Lower leg skin (tissue), 4 donors: ENCODE results near the gene PEAK1. TPM values are rescaled to one million over a fixed set of nuclear protein-coding genes. Genes with fewer than 3 reads are reported as not detected.

Experiments used
- DNase-seq, 2 donors: peaks; one replicate each; pipeline ENCODE4 v3.0.0-alpha.2; 2019; ENCODE audit warnings: low spot score in 2 of 2
- H3K4me3 ChIP-seq: fragments of 200-600 bp; sonication (generic); 2 replicates; pipeline ENCODE4 v1.5.1; 2017; ENCODE audit warnings: mild to moderate bottlenecking, low read depth; ENCODE audit not compliant: poor library complexity, severe bottlenecking
- POLR2A ChIP-seq, 2 donors: fragments of 450-650 bp; IDR thresholded peaks; one replicate each; pipeline ENCODE4 v1.6.1; 2016 to 2017; ENCODE audit warnings: antibody characterized with exemption in 2 of 2, mild to moderate bottlenecking in 1 of 2, moderate library complexity in 1 of 2
- WGBS, 2 donors: methylation state at CpG; one replicate each; pipeline ENCODE4 v1.1.5; 2018; 5-methylcytosine and 5-hydroxymethylcytosine counted together
- intact Hi-C: fragments of 100-400 bp; cut with DNase I; formaldehyde crosslinking; loops from one replicate; pipeline ENCODE4 v1.15.0; 2023; ENCODE audit warnings: low total_unique reads
- total RNA-seq, 4 donors: library from RNA; depleted of rRNA; stranded (reverse); fragments of >200 nt; gene quantifications; one replicate each; pipeline ENCODE4 v1.1.0, GENCODE V29; 2016
- TF ChIP-seq, protein P1 (sequence below), 3 donors: fragments of 450-650 bp; IDR thresholded peaks; one replicate each; pipeline ENCODE4 v1.5.1; 2016; ENCODE audit warnings: antibody characterized with exemption in 3 of 3, mild to moderate bottlenecking in 3 of 3, moderate library complexity in 2 of 3

The PEAK1 gene
- total RNA-seq, 4 donors from 2014 or later = 23.4 to 38.2 (median 31.0) TPM

DNA sequence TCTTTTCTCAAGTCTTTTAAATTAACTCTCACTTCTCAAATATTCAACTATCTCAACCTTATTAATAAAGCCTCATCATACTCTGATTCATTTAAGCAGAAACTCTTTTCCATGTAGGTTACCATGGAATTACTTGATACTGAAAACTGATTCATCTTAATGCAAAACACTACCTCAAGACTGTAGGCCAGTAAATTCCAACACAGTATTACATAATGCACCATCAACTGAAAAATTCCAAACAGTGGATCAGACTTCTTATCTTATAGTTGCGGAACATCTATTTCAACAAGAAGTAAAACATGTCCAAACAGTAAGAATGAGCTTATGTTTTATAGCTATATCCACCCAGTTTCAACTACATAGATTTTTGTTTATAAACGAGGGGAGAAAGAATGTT is 124.5 kb downstream of the PEAK1 start:
- DNase-seq = no peak
- TF ChIP-seq, protein P1, sequence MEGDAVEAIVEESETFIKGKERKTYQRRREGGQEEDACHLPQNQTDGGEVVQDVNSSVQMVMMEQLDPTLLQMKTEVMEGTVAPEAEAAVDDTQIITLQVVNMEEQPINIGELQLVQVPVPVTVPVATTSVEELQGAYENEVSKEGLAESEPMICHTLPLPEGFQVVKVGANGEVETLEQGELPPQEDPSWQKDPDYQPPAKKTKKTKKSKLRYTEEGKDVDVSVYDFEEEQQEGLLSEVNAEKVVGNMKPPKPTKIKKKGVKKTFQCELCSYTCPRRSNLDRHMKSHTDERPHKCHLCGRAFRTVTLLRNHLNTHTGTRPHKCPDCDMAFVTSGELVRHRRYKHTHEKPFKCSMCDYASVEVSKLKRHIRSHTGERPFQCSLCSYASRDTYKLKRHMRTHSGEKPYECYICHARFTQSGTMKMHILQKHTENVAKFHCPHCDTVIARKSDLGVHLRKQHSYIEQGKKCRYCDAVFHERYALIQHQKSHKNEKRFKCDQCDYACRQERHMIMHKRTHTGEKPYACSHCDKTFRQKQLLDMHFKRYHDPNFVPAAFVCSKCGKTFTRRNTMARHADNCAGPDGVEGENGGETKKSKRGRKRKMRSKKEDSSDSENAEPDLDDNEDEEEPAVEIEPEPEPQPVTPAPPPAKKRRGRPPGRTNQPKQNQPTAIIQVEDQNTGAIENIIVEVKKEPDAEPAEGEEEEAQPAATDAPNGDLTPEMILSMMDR (IDR thresholded peaks at IDR 0.05) = no peak
- no peak for TF ChIP-seq POLR2A (IDR thresholded peaks at IDR 0.05)
- WGBS, 2 donors = 50 to 58% methylated on average over 2 of the region's 2 CpGs

DNA sequence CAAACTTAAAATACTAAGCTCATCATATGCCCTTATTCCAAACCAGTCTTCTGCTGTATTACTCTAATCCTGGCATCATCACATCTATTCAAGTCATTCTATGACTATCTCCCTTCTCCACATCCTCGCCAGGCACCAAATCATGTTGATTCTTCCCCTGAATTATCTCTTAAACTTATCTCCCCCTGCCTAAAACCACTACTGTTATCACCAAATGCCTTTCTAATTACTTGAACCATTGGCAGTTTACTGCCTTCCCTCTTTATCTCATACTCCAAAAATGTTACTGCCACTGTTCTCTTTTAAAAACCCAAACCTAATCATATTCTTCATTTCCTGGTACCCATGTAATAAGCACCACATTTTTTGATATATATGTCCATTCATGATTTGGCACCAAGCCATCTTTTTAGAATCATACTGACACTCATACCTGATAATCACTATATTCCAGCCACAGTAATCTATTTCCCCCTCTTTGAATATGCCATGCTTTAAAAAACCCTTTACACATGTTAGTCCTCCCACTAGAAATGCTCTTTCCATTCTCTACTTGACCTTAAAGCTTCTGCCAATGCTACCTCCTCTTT is 126.8 kb downstream of the PEAK1 start:
- TF ChIP-seq, protein P1 (IDR thresholded peaks at IDR 0.05) = no peak
- TF ChIP-seq POLR2A (IDR thresholded peaks at IDR 0.05) = no peak
- WGBS, 2 donors = 91 to 92% methylated on average over 1 of the region's 1 CpG

More for the DNA sequence above, 124.5 kb downstream of the PEAK1 start:
- intact Hi-C loops = no loop called here
- no peak overlapping the region for H3K4me3 ChIP-seq

DNA sequence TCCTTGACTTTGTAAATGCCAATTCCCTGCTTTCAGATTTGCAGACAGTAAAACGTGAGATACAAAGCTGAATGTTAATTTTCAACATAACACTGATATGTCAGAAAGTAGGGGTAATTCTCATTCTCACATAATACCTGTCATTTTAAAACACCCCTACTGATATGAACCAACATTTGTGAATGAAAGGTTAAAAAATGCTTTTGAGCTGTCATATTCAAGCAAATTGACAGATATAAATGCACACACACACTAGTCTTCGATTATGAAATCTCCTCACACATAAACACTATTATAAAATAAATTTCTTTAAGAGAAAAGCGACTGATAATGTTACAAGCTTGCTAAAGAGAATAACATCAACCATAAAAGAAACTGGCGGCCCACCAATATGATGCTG is 128.8 kb downstream of the PEAK1 start:
- intact Hi-C loops = no loop called here
- no peak overlapping the region for H3K4me3 ChIP-seq
- 94 to 96% methylated on average over 4 of the region's 4 CpGs for WGBS, 2 donors
- TF ChIP-seq, protein P1 (IDR thresholded peaks at IDR 0.05) = no peak
- TF ChIP-seq POLR2A (IDR thresholded peaks at IDR 0.05) = no peak
- DNase-seq = no peak

More for the DNA sequence above, 126.8 kb downstream of the PEAK1 start:
- intact Hi-C loops = no loop called here
- DNase-seq = no peak
- no peak overlapping the region for H3K4me3 ChIP-seq

DNA sequence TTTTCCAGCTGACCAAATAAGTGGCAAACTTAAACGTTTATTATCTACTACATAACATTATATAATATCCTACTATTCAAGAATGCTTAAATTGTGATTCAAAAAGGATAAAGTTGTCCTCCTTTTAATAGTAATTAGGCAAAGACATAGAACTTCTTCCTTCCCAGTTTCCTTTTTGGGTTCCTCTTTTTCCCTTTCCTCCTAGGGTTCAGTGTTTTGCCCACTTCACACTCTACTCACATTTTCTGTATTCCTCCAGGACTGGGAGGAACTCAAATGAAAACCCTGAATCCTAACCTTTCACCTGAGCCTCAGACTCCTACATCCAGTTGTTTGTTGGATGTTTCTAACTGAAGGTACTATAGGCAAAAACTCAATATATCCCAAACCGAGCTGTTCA is 132.5 kb downstream of the PEAK1 start:
- TF ChIP-seq, protein P1 (IDR thresholded peaks at IDR 0.05) = no peak
- no peak overlapping the region for H3K4me3 ChIP-seq
- no peak for DNase-seq
- intact Hi-C loops = no loop called here
- 65% methylated on average over 2 of the region's 2 CpGs for WGBS, 2 donors

DNA sequence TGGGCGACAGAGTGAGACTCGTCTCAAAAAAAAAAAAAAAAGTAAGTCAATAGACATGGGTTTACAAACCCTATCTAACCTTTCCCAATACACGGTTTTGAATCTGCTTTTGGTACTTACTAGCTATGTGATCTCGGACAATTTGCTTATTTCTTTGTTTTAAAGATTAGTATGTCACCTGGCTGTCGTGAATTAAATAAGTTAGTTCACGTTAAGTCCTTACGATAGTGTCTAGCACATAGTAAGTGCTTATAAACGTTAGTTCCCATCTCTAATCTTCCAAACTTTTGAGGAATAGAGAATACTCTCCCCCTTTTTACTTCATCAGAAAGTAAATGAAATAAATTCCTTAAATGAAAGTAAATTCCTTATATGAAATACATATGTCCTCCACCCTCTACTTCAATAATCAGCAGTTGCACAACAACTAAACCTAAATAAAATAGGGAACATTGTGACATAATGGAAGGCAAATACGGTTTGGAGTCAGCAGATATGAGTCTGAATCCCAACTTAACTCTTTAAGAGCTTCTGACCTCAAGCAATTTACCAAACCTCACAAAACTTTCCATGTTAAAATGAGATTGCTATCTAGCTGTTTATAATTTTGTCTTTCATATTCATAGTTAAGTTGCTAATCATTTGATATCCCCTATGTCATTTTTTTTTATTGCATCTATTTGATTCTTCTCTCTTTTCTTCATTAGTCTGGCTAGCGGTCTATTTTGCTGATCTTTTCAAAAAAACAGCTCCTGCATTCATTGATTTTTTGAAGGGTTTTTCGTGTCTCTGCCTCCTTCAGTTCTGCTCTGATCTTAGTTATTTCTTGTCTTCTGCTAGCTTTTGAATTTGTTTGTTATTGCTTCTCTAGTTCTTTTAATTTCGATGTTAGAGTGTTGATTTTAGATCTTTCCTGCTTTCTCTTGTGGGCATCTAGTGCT is 134.6 kb downstream of the PEAK1 start:
- WGBS, 2 donors = 89 to 91% methylated on average over 12 of the region's 12 CpGs

More for the DNA sequence above, 134.6 kb downstream of the PEAK1 start:
- H3K4me3 ChIP-seq = no peak overlapping the region
- intact Hi-C loops = no loop called here
- TF ChIP-seq, protein P1 (IDR thresholded peaks at IDR 0.05) = no peak
- no peak for TF ChIP-seq POLR2A (IDR thresholded peaks at IDR 0.05)
- DNase-seq = no peak
